ENCODE data around the gene MTHFSD. TPM values are rescaled to one million over a fixed set of nuclear protein-coding genes. Genes with fewer than 3 reads are reported as not detected.
A peak's percentile ranks its signal among the peaks of the same experiment; 100 is the strongest.

Gene MTHFSD
- total and polyA plus RNA-seq, 4 donors: 9.4 to 28.5 (median 16.6) TPM

GRCh38 chr16:86569701-86570447, 14.8 kb upstream of the MTHFSD start:
- ATAC-seq (ENCODE audit: insufficient read depth, low FRiP score): no peak
- DNase-seq: no peak
- Histone ChIP-seq H3K36me3 (ENCODE audit: control insufficient read depth in 4 of 4, insufficient read depth in 4 of 4, low read length in 4 of 4) (no peaks in the 10 kb centered on the region), H3K9ac (ENCODE audit: insufficient read depth in 1 of 2, low read length in 2 of 2) (no peak overlapping the region), H3K9me3 (ENCODE audit: control insufficient read depth in 4 of 4, insufficient read depth in 3 of 4, low read length in 3 of 4) (peaks cover 0 to 2% (median 0%) of the 10 kb centered on the region in 4 donors), H3K4me3 (no peak overlapping the region), H3K27me3 (ENCODE audit: control insufficient read depth in 3 of 3, insufficient read depth in 3 of 3, low read length in 2 of 3) (peaks cover 16 to 74% (median 69%) of the 10 kb centered on the region in 3 donors), H3K4me1 (ENCODE audit: control insufficient read depth in 5 of 5, insufficient read depth in 5 of 5, low read length in 5 of 5) (peaks cover 0 to 10% (median 0%) of the 10 kb centered on the region in 5 donors), H3K27ac (ENCODE audit: low read depth in 1 of 2, low read length in 1 of 2) (no peak overlapping the region)
- WGBS, 2 donors: 48 to 64% methylated on average over 13 of the region's 13 CpGs
- no peak for TF ChIP-seq CTCF (IDR thresholded peaks at IDR 0.05; ENCODE audit: control extremely low read depth, extremely low read depth)

GRCh38 chr16:86568677-86569623, 13.9 kb upstream of the MTHFSD start:
- no peak for DNase-seq
- no peak for TF ChIP-seq CTCF (IDR thresholded peaks at IDR 0.05; ENCODE audit: control extremely low read depth, extremely low read depth)
- H3K4me3 ChIP-seq: peak overlapping the region; percentile 10
- peaks cover 9 to 74% (median 72%) of the 10 kb centered on the region in 3 donors for H3K27me3 ChIP-seq (ENCODE audit: control insufficient read depth in 3 of 3, insufficient read depth in 3 of 3, low read length in 2 of 3)
- H3K9ac ChIP-seq (ENCODE audit: insufficient read depth in 1 of 2, low read length in 2 of 2): no peak overlapping the region
- peaks cover 0 to 2% (median 0%) of the 10 kb centered on the region in 4 donors for H3K9me3 ChIP-seq (ENCODE audit: control insufficient read depth in 4 of 4, insufficient read depth in 3 of 4, low read length in 3 of 4)
- WGBS, 2 donors: 12 to 15% methylated on average over 33 of the region's 33 CpGs
- H3K4me1 ChIP-seq (ENCODE audit: control insufficient read depth in 5 of 5, insufficient read depth in 5 of 5, low read length in 5 of 5): peaks cover 0 to 10% (median 0%) of the 10 kb centered on the region in 5 donors
- peak overlapping the region in 1 of 2 donors; percentile 35 for H3K27ac ChIP-seq (ENCODE audit: low read depth in 1 of 2, low read length in 1 of 2)
- no peak for ATAC-seq (ENCODE audit: insufficient read depth, low FRiP score)
- H3K36me3 ChIP-seq (ENCODE audit: control insufficient read depth in 4 of 4, insufficient read depth in 4 of 4, low read length in 4 of 4): no peaks in the 10 kb centered on the region

- DNase-seq (no peak), ATAC-seq (ENCODE audit: insufficient read depth, low FRiP score) (no peak)
- WGBS, 2 donors: 1 to 3% methylated on average over 64 to 116 of the region's 116 CpGs
- Histone ChIP-seq H3K9ac (ENCODE audit: insufficient read depth in 1 of 2, low read length in 2 of 2) (no peak overlapping the region), H3K4me3 (peak overlapping the region; percentile 10), H3K4me1 (ENCODE audit: control insufficient read depth in 5 of 5, insufficient read depth in 5 of 5, low read length in 5 of 5) (peaks cover 0 to 10% (median 4%) of the 10 kb centered on the region in 5 donors), H3K36me3 (ENCODE audit: control insufficient read depth in 4 of 4, insufficient read depth in 4 of 4, low read length in 4 of 4) (no peaks in the 10 kb centered on the region), H3K9me3 (ENCODE audit: control insufficient read depth in 4 of 4, insufficient read depth in 3 of 4, low read length in 3 of 4) (peaks cover 0 to 2% (median 0%) of the 10 kb centered on the region in 4 donors), H3K27me3 (ENCODE audit: control insufficient read depth in 3 of 3, insufficient read depth in 3 of 3, low read length in 2 of 3) (peaks cover 9 to 73% (median 65%) of the 10 kb centered on the region in 3 donors), H3K27ac (ENCODE audit: low read depth in 1 of 2, low read length in 1 of 2) (peak overlapping the region in 1 of 2 donors; percentile 86)
- no peak for TF ChIP-seq CTCF (IDR thresholded peaks at IDR 0.05; ENCODE audit: control extremely low read depth, extremely low read depth)
These were observed 12.9 kb upstream of the MTHFSD start for GRCh38 chr16:86567701-86568581.
